Measurements from ENCODE around the gene OR5AK2.
"Not testable (repeated sequence)": the region's sequence is repeated elsewhere in the genome, so short reads cannot be mapped to it uniquely, and the experiment has no call there.

OR5AK2 gene

DNA sequence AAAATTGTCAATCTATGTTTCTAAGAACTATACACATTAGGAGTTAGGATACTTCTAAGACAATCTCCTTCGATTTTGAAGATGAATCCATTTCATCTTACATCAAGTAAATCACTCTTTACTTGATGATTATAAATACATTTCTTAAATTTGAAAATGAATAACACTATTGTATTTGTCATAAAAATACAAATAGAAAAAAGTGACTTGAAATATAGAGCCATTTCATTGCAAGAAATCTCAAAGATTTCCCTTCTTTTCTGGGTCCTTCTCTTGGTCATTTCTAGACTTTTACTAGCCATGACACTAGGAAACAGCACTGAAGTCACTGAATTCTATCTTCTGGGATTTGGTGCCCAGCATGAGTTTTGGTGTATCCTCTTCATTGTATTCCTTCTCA is at the start of gene OR5AK2:
TSS of gene OR5AK2 (plus strand) at position 301 of the 400 bp plus-strand sequence. CDS start at position 301, 0 bp downstream.
- DNase-seq (ENCODE audit: low spot score) = no peak

GRCh38 chr11:56945526-56945925 is 43.2 kb upstream of the OR5AK2 start:
- not testable (repeated sequence) for DNase-seq (ENCODE audit: low spot score)

- DNase-seq (ENCODE audit: low spot score) = no peak
These were observed 39.7 kb upstream of the OR5AK2 start for GRCh38 chr11:56948991-56949515.

- DNase-seq (ENCODE audit: low spot score) = no peak
These were observed 38.2 kb upstream of the OR5AK2 start for GRCh38 chr11:56950510-56950909.

- DNase-seq (ENCODE audit: low spot score) = not testable (repeated sequence)
These were observed 34.8 kb upstream of the OR5AK2 start for GRCh38 chr11:56953907-56954306.

GRCh38 chr11:56961609-56962008 is 27.1 kb upstream of the OR5AK2 start:
- no peak for DNase-seq (ENCODE audit: low spot score)

DNA sequence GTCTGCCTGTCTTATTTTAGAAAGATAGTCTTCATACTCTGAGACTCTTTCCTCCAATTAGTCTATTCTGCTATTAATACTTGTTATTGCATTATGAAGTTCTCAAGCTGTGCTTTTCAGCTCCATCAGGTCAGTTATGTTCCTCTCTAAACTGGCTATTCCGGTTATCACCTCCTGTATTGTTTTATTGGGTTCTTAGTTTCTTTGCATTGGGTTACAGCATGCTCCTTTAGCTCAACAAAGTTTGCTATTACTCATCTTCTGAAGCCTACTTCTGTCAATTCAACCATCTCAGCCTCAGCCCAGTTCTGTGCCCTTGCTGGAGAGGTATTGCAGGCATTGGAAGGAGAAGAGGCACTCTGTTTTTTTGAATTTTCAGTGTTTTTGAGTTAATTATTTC is 21.0 kb upstream of the OR5AK2 start:
- no peak for DNase-seq (ENCODE audit: low spot score)

- DNase-seq (ENCODE audit: low spot score) = no peak
These were observed 20.2 kb upstream of the OR5AK2 start for GRCh38 chr11:56968524-56968923.

DNA sequence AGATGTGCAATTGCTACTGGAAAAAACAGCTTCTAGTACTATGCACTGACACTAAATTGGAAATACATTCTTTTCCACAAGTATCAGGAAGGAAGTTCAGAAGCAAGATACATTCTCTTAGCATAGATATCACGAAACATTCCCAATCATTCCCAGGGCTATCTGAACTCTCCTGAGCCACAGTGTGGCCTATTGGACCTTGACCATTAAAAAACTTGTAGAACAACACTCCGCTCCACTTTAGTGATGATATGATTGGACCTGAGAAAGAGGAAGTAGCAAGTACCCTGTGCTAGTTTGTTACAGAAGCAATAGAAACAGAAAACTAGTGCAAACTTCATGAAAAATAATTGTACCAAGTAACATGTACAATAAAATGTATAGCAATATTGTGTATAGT is 11.4 kb upstream of the OR5AK2 start:
- no peak for DNase-seq (ENCODE audit: low spot score)

- no peak for DNase-seq (ENCODE audit: low spot score)
These were observed 2.0 kb downstream of the OR5AK2 start for GRCh38 chr11:56990702-56991101.

GRCh38 chr11:56994532-56994931 is 5.8 kb downstream of the OR5AK2 start:
- no peak for DNase-seq (ENCODE audit: low spot score)

DNA sequence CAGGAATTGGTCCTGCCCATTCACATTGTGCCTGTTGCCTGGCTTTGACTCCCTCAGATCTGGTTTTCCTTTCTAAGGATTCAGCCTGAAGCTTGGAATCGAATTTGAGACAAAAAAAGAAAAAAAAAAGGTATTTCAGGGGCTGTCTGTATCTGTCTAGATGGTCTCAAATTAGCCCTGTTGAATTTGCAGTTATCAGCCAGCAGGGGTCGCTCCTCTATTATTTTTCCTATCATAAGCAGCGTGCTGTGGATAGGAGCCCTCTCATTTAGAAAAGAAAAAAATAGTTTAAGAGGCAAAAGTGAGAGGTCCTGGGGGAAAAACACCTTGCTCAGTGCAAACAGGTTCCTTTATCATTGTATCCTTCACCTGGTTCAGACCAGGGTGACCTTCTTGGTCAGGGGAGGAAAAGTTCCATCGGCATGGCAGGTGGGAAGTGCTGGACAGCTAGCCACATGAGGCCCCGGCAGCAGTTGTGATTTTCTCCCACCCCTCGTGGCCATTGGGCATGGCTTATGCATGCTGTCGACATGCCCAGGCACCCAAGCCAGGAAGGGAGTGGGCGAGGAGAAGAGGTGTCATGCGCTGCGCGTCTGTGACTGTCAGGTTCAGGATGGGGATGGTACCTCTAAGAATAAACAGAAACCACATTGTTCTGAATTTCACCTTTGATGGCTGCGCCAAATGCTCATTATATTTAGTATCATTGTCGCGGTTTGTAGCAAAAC is 13.1 kb downstream of the OR5AK2 start:
- DNase-seq (ENCODE audit: low spot score) = no peak

- no peak for DNase-seq (ENCODE audit: low spot score)
These were observed 19.7 kb downstream of the OR5AK2 start for GRCh38 chr11:57008373-57008772.

GRCh38 chr11:57015679-57016078 is 27.0 kb downstream of the OR5AK2 start:
- no peak for DNase-seq (ENCODE audit: low spot score)

DNA sequence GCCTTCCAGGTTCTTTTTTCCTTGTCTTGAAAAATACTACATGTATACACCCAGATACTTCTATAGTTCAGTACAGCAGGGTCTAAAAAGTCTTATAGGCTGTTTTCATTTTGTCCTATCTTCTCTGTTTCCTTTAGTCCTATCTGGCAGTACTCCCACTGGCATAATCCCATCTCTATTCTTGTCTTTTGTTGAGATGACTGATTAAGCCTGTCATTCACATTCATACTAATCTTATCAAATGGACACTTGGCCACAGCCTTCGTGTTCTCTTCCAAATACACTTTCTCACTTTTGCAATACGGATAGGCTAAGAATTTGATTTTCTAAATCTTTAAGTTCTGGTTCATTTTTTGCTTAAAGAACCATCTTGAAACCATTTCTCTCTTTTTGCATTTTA is 42.8 kb downstream of the OR5AK2 start:
- DNase-seq (ENCODE audit: low spot score) = no peak

Measured in putamen (tissue), 1 donor.